GM23338 (cell line): ENCODE measurements around the gene KYNU. TPM values are rescaled to one million over a fixed set of nuclear protein-coding genes. Genes with fewer than 3 reads are reported as not detected.

Experiments used
- ATAC-seq: fragments of 200-7000 bp; cut with Tn5 transposase; 3 replicates; pipeline ENCODE4 v1.9.1; 2020
- DNase-seq: peaks from one replicate; pipeline ENCODE4 v3.0.0-alpha.2; 2015; ENCODE audit warnings: low spot score
- H2AFZ ChIP-seq: fragments of 200-600 bp; sonication (generic); 2 replicates; pipeline ENCODE4 v1.8.0; 2016; ENCODE audit warnings: antibody characterized with exemption, mild to moderate bottlenecking, moderate library complexity
- H3F3A ChIP-seq: fragments of 200-600 bp; sonication (generic); replicated peaks from 2 replicates; pipeline ENCODE4 v1.8.0; 2017; ENCODE audit warnings: antibody characterized with exemption, mixed run types, low read depth
- H3K27ac ChIP-seq: fragments of 200-600 bp; sonication (generic); 2 replicates; pipeline ENCODE4 v1.6.1; 2016; ENCODE audit warnings: low read depth
- H3K27me3 ChIP-seq: fragments of 200-600 bp; sonication (generic); 2 replicates; pipeline ENCODE4 v1.8.0; 2016; ENCODE audit warnings: mild to moderate bottlenecking, mixed run types, moderate library complexity; ENCODE audit not compliant: insufficient read depth
- H3K36me3 ChIP-seq: fragments of 200-600 bp; sonication (generic); 2 replicates; pipeline ENCODE4 v1.8.0; 2016; ENCODE audit warnings: mild to moderate bottlenecking; ENCODE audit not compliant: insufficient read depth
- H3K4me1 ChIP-seq: fragments of 200-600 bp; sonication (generic); 2 replicates; pipeline ENCODE4 v1.8.0; 2016; ENCODE audit warnings: mild to moderate bottlenecking, moderate library complexity; ENCODE audit not compliant: insufficient read depth
- H3K4me2 ChIP-seq: fragments of 200-600 bp; sonication (generic); 2 replicates; pipeline ENCODE4 v1.7.1; 2017; ENCODE audit warnings: mixed run types
- H3K4me3 ChIP-seq: fragments of 200-600 bp; sonication (generic); 2 replicates; pipeline ENCODE4 v1.6.1; 2016; ENCODE audit warnings: mixed run types
- H3K79me2 ChIP-seq: fragments of 200-600 bp; sonication (generic); replicated peaks from 2 replicates; pipeline ENCODE4 v1.8.0; 2017; ENCODE audit warnings: mild to moderate bottlenecking; ENCODE audit not compliant: insufficient read depth
- H3K9me2 ChIP-seq: fragments of 200-600 bp; sonication (generic); 2 replicates; pipeline ENCODE4 v1.8.0; 2017; ENCODE audit not compliant: insufficient read depth
- H4K20me1 ChIP-seq: fragments of 200-600 bp; sonication (generic); replicated peaks from 2 replicates; pipeline ENCODE4 v1.8.0; 2017; ENCODE audit warnings: mild to moderate bottlenecking; ENCODE audit not compliant: insufficient read depth
- H3K27ac Mint-ChIP-seq: 2 replicates; pipeline ENCODE4 v1.8.0; 2020; ENCODE audit warnings: inconsistent platforms, mild to moderate bottlenecking, moderate library complexity, mixed read lengths
- H3K27me3 Mint-ChIP-seq: 3 replicates; pipeline ENCODE4 v1.8.0; 2022; ENCODE audit warnings: low read depth, mild to moderate bottlenecking, moderate library complexity, mixed read lengths, inconsistent platforms; ENCODE audit not compliant: insufficient read depth, poor library complexity
- H3K36me3 Mint-ChIP-seq: 3 replicates; pipeline ENCODE4 v1.8.0; 2021; ENCODE audit warnings: low read depth, mild to moderate bottlenecking, inconsistent platforms, moderate library complexity, mixed read lengths
- H3K4me1 Mint-ChIP-seq: 3 replicates; pipeline ENCODE4 v1.8.0; 2020; ENCODE audit warnings: mild to moderate bottlenecking, inconsistent platforms, mixed read lengths
- H3K4me3 Mint-ChIP-seq: 3 replicates; pipeline ENCODE4 v1.8.0; 2021; ENCODE audit warnings: moderate library complexity, mild to moderate bottlenecking, inconsistent platforms, mixed read lengths
- H3K9me3 Mint-ChIP-seq: 3 replicates; pipeline ENCODE4 v1.8.0; 2020; ENCODE audit warnings: moderate library complexity, mild to moderate bottlenecking, inconsistent platforms, mixed read lengths
- CREB1 ChIP-seq: fragments of 250-450 bp; sonication (Bioruptor Pico); IDR thresholded peaks from 2 replicates; pipeline ENCODE4 v1.5.0; 2020; ENCODE audit warnings: low read depth, mild to moderate bottlenecking, moderate library complexity
- CTCF ChIP-seq, 2 experiments: fragments of 200-600 bp in 1 of 2; sonication (generic) in 1 of 2; conservative IDR thresholded peaks; 2 replicates each; pipeline versions ENCODE4 v1.5.1 to v1.6.1; 2016 to 2017; ENCODE audit warnings: antibody characterized with exemption in 2 of 2, low read depth in 2 of 2, mild to moderate bottlenecking in 2 of 2, moderate library complexity in 1 of 2
- EZH2 ChIP-seq: fragments of 200-600 bp; sonication (generic); IDR thresholded peaks from one replicate; pipeline ENCODE4 v1.8.0; 2017; ENCODE audit warnings: antibody characterized with exemption, mild to moderate bottlenecking, low read depth; ENCODE audit not compliant: unreplicated experiment
- EZH2phosphoT487 ChIP-seq: fragments of 200-600 bp; sonication (generic); IDR thresholded peaks from one replicate; pipeline ENCODE4 v1.8.1; 2018; ENCODE audit warnings: antibody characterized with exemption; ENCODE audit not compliant: unreplicated experiment
- JUNB ChIP-seq: IDR thresholded peaks from one replicate; pipeline ENCODE4 v1.6.1; 2016; ENCODE audit warnings: antibody characterized with exemption; ENCODE audit not compliant: unreplicated experiment
- STAT1 ChIP-seq: IDR thresholded peaks from one replicate; pipeline ENCODE4 v1.6.1; 2016; ENCODE audit warnings: antibody characterized with exemption; ENCODE audit not compliant: unreplicated experiment
- ZNF331 ChIP-seq: fragments of 250-450 bp; sonication (Bioruptor Pico); IDR thresholded peaks from 2 replicates; pipeline ENCODE4 v1.5.0; 2020; ENCODE audit warnings: low read depth, mild to moderate bottlenecking, moderate library complexity
- polyA plus RNA-seq: library from polyadenylated mRNA; unstranded; fragments of >200 nt; fragmentation: Nextera tagmentation; extraction: Ambion mirVana; gene quantifications from 2 replicates; pipeline ENCODE4 v1.2.1, GENCODE V29; 2016
- total RNA-seq: library from RNA; depleted of rRNA; stranded (reverse); fragments of >200 nt; shearing (Covaris generic); gene quantifications from 2 replicates; pipeline ENCODE4 v1.2.3, GENCODE V29; 2014
- TF ChIP-seq, protein P1 (sequence below): fragments of 250-450 bp; sonication (Bioruptor Pico); IDR thresholded peaks from 2 replicates; pipeline ENCODE4 v1.5.0; 2020; ENCODE audit warnings: mild to moderate bottlenecking, moderate library complexity
- TF ChIP-seq, protein P2 (sequence below): IDR thresholded peaks from one replicate; pipeline ENCODE4 v1.6.1; 2018; ENCODE audit warnings: antibody characterized with exemption; ENCODE audit not compliant: unreplicated experiment

Gene KYNU
- total and polyA plus RNA-seq, 2 experiments from 2014 or later = 0.03 to 0.21 TPM

DNA sequence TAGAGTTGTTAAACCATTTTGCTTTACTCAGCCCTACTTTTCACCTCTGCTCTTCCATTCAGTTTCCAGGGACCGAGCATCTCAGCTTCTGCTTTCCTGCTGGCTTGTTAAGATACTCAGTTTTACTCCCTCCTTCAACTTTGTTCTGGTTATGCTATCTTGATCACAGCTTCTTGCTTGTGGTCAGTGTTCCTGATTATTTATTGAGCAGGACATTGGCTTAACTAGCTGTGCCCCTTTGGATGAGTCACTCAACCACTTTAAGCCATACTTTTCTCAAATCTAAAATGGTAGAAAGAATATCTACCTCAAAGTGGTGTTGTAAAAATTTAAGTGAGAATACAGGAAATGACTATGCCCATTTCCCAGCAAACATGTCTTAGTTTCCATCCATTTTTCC is 124.0 kb downstream of the KYNU start (continued):
- TF ChIP-seq, protein P1, sequence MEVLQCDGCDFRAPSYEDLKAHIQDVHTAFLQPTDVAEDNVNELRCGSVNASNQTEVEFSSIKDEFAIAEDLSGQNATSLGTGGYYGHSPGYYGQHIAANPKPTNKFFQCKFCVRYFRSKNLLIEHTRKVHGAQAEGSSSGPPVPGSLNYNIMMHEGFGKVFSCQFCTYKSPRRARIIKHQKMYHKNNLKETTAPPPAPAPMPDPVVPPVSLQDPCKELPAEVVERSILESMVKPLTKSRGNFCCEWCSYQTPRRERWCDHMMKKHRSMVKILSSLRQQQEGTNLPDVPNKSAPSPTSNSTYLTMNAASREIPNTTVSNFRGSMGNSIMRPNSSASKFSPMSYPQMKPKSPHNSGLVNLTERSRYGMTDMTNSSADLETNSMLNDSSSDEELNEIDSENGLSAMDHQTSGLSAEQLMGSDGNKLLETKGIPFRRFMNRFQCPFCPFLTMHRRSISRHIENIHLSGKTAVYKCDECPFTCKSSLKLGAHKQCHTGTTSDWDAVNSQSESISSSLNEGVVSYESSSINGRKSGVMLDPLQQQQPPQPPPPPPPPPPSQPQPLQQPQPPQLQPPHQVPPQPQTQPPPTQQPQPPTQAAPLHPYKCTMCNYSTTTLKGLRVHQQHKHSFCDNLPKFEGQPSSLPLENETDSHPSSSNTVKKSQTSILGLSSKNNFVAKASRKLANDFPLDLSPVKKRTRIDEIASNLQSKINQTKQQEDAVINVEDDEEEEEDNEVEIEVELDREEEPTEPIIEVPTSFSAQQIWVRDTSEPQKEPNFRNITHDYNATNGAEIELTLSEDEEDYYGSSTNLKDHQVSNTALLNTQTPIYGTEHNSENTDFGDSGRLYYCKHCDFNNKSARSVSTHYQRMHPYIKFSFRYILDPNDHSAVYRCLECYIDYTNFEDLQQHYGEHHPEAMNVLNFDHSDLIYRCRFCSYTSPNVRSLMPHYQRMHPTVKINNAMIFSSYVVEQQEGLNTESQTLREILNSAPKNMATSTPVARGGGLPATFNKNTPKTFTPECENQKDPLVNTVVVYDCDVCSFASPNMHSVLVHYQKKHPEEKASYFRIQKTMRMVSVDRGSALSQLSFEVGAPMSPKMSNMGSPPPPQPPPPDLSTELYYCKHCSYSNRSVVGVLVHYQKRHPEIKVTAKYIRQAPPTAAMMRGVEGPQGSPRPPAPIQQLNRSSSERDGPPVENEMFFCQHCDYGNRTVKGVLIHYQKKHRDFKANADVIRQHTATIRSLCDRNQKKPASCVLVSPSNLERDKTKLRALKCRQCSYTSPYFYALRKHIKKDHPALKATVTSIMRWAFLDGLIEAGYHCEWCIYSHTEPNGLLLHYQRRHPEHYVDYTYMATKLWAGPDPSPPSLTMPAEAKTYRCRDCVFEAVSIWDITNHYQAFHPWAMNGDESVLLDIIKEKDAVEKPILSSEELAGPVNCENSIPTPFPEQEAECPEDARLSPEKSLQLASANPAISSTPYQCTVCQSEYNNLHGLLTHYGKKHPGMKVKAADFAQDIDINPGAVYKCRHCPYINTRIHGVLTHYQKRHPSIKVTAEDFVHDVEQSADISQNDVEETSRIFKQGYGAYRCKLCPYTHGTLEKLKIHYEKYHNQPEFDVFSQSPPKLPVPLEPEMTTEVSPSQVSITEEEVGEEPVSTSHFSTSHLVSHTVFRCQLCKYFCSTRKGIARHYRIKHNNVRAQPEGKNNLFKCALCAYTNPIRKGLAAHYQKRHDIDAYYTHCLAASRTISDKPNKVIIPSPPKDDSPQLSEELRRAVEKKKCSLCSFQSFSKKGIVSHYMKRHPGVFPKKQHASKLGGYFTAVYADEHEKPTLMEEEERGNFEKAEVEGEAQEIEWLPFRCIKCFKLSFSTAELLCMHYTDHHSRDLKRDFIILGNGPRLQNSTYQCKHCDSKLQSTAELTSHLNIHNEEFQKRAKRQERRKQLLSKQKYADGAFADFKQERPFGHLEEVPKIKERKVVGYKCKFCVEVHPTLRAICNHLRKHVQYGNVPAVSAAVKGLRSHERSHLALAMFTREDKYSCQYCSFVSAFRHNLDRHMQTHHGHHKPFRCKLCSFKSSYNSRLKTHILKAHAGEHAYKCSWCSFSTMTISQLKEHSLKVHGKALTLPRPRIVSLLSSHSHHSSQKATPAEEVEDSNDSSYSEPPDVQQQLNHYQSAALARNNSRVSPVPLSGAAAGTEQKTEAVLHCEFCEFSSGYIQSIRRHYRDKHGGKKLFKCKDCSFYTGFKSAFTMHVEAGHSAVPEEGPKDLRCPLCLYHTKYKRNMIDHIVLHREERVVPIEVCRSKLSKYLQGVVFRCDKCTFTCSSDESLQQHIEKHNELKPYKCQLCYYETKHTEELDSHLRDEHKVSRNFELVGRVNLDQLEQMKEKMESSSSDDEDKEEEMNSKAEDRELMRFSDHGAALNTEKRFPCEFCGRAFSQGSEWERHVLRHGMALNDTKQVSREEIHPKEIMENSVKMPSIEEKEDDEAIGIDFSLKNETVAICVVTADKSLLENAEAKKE (CRISPR knock-in tag) = no peak
- TF ChIP-seq STAT1 (no peak), ZNF331 (CRISPR knock-in tag) (no peak), CREB1 (CRISPR knock-in tag) (no peak), CTCF (conservative IDR thresholded peaks at IDR 0.05; ENCODE audit: low read depth in 2 of 2) (no peak), EZH2phosphoT487 (no peak), EZH2 (no peak)

DNA sequence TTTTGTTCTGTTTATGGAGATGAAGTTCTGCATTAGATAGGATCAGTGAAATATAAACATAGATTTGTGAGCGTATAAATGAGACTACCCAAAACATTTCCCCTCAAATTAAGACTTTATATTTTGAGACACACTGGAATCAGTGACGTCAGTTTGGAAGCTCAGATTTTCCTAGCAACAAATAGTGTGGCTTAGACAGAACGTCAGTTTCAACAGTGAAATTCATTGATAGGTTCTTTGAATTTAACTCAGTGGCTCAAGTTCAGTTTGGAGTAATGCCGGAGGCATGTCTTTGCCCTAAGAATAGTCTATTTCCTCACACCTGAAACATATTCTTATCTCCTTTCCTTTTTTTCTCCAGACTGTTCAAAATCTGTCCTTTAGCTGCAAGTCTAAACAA is 138.2 kb downstream of the KYNU start:
- no peaks in the 10 kb centered on the region for H3F3A ChIP-seq
- H2AFZ ChIP-seq = no peak overlapping the region
- no peak for TF ChIP-seq JUNB
- TF ChIP-seq EZH2phosphoT487 = no peak
- TF ChIP-seq, protein P2, sequence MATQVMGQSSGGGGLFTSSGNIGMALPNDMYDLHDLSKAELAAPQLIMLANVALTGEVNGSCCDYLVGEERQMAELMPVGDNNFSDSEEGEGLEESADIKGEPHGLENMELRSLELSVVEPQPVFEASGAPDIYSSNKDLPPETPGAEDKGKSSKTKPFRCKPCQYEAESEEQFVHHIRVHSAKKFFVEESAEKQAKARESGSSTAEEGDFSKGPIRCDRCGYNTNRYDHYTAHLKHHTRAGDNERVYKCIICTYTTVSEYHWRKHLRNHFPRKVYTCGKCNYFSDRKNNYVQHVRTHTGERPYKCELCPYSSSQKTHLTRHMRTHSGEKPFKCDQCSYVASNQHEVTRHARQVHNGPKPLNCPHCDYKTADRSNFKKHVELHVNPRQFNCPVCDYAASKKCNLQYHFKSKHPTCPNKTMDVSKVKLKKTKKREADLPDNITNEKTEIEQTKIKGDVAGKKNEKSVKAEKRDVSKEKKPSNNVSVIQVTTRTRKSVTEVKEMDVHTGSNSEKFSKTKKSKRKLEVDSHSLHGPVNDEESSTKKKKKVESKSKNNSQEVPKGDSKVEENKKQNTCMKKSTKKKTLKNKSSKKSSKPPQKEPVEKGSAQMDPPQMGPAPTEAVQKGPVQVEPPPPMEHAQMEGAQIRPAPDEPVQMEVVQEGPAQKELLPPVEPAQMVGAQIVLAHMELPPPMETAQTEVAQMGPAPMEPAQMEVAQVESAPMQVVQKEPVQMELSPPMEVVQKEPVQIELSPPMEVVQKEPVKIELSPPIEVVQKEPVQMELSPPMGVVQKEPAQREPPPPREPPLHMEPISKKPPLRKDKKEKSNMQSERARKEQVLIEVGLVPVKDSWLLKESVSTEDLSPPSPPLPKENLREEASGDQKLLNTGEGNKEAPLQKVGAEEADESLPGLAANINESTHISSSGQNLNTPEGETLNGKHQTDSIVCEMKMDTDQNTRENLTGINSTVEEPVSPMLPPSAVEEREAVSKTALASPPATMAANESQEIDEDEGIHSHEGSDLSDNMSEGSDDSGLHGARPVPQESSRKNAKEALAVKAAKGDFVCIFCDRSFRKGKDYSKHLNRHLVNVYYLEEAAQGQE = no peak
- no peak for TF ChIP-seq CREB1 (CRISPR knock-in tag)
- no peak for TF ChIP-seq STAT1
- TF ChIP-seq ZNF331 (CRISPR knock-in tag) = no peak
- no peak for TF ChIP-seq EZH2
- no peaks in the 10 kb centered on the region for H3K36me3 ChIP-seq
- peaks cover 2% of the 10 kb centered on the region for H3K27me3 Mint-ChIP-seq
- ATAC-seq (no peak), DNase-seq (no peak)
- H3K27me3 ChIP-seq = no peaks in the 10 kb centered on the region
- 0 out of 2 replicates have a peak, but pooled peaks cover 3% of the 10 kb centered on the region for H3K9me2 ChIP-seq
- no peak overlapping the region for H3K4me3 Mint-ChIP-seq
- no peaks in the 10 kb centered on the region for H3K4me1 Mint-ChIP-seq
- no peak overlapping the region for H3K4me2 ChIP-seq
- H3K27ac Mint-ChIP-seq = no peak overlapping the region
- H4K20me1 ChIP-seq = no peaks in the 10 kb centered on the region
- no peaks in the 10 kb centered on the region for H3K36me3 Mint-ChIP-seq
- no peaks in the 10 kb centered on the region for H3K4me1 ChIP-seq
- H3K4me3 ChIP-seq = no peak overlapping the region
- H3K79me2 ChIP-seq = no peaks in the 10 kb centered on the region
- no peak overlapping the region for H3K27ac ChIP-seq
- peaks cover 5% of the 10 kb centered on the region; the same call in 2 of the 3 replicates for H3K9me3 Mint-ChIP-seq
